ENCODE data around the gene CNIH2.

GRCh38 chr11:66324664-66325063 lies 46.7 kb downstream of the CNIH2 start:
- TF ChIP-seq CTCF (IDR thresholded peaks at IDR 0.05) (no peak), POLR2A (IDR thresholded peaks at IDR 0.05) (no peak)
